ENCODE results near the gene CYB561D1. TPM values are rescaled to one million over a fixed set of nuclear protein-coding genes. Genes with fewer than 3 reads are reported as not detected.

The CYB561D1 gene, protein sequence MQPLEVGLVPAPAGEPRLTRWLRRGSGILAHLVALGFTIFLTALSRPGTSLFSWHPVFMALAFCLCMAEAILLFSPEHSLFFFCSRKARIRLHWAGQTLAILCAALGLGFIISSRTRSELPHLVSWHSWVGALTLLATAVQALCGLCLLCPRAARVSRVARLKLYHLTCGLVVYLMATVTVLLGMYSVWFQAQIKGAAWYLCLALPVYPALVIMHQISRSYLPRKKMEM
- 10.5 and 21.1 TPM in 2 replicates for total RNA-seq (2011; cell fraction: chromatin; rRNA removed; ENCODE audit: low replicate concordance)
- total RNA-seq (2011; cell fraction: nucleolus; rRNA removed): 13.8 and 15.2 TPM in 2 replicates
- total RNA-seq (2011; cell fraction: nucleoplasm; rRNA removed): 15.0 and 15.6 TPM in 2 replicates
- 1.8 and 2.6 TPM in 2 replicates for total RNA-seq (2014; rRNA removed)
- 2.6 and 3.2 TPM in 2 replicates for total RNA-seq (2014; rRNA removed; fragmentation: Illumina TruSeq; extraction: Trizol)
- 3.1 and 3.5 TPM in 2 replicates for total RNA-seq (2015; rRNA removed; fragmentation: Illumina TruSeq; extraction: Trizol)
- total RNA-seq (2021): 5.9 and 7.2 TPM in 2 replicates
- 6.8 and 8.7 TPM in 2 replicates for polyA plus RNA-seq (2011; rRNA removed)
- 9.0 and 11.4 TPM in 2 replicates for polyA plus RNA-seq (2011; cell fraction: cytosol; rRNA removed)
- polyA plus RNA-seq (2011; cell fraction: nucleus; rRNA removed): 13.7 and 16.3 TPM in 2 replicates
- polyA plus RNA-seq (2012): 5.5 and 9.8 TPM in 2 replicates
- 4.0 and 4.6 TPM in 2 replicates for polyA plus RNA-seq (2014; fragmentation: Illumina TruSeq; extraction: Trizol)
- polyA plus RNA-seq (2014; fragmentation: Nextera tagmentation; extraction: Ambion mirVana): under 1 TPM; 0.71 to 0.72 TPM
- 4.9 and 5.5 TPM in 2 replicates for polyA plus RNA-seq (2014; rRNA removed)
- 3.8 and 4.1 TPM in 2 replicates for polyA minus RNA-seq (2011; rRNA and poly(A)+ RNA removed)
- polyA minus RNA-seq (2011; cell fraction: cytosol; rRNA and poly(A)+ RNA removed): 2.4 and 2.7 TPM in 2 replicates
- 5.5 and 8.4 TPM in 2 replicates for polyA minus RNA-seq (2011; cell fraction: nucleus; rRNA and poly(A)+ RNA removed)
- percentile 70 among the genes with signal in this experiment for Bru-seq, nascent RNA
- BruChase-seq, experiment 1, labeled RNA remaining after a 2-hour chase: percentile 67 among the genes with signal in this experiment
- BruChase-seq, experiment 2, labeled RNA remaining after a 6-hour chase: percentile 65 among the genes with signal in this experiment
- long read RNA-seq, experiment 1, partial matches to known transcripts: 1 of 8 reads
- long read RNA-seq, experiment 1, other reads (novel, unspliced or antisense): 6 of 8 reads
- long read RNA-seq, experiment 2, partial matches to known transcripts: 0 of 4 reads
- long read RNA-seq, experiment 2, other reads (novel, unspliced or antisense): 3 of 4 reads
- long read RNA-seq, experiment 3: 0 reads

DNA sequence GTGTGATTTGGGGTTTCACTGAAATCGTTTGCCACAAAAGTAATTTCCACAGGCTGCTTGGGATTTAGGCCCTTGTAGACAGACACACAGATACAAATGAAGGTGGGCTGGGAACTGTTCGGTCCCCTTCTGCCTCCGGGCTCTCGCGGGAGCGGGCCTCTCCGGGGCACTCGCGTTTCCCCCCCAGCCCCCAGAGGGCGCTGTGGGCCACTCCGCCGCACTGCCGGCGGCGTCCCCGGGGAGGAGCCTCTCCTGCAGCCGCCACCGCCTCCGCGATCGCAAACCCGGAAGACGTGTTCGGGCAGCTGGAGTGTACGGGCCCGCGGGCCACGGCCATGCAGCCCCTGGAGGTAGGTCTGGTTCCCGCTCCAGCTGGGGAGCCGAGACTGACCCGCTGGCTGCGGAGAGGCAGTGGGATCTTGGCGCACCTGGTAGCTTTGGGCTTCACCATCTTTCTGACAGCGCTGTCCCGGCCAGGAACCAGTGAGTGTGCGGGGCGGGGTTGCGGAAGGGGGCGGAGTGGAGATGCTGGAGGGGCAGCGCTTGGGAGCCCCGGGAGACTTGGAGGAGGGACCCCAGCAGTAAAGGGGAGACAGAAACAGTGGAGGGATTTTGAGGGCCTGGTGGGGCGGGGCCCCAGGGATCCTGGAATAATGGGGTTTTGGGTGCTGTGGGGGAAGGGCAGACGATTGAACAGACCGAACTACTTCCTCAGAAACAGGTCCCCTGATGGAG is at the start of gene CYB561D1:
CYB561D1 (plus strand) TSS at position 290 of the 735 bp plus-strand sequence; CDS start at position 336, 46 bp downstream.
- H3K4me3 ChIP-seq: peak within 1 kb of the TSS; percentile 91
- H3K4me2 ChIP-seq (ENCODE audit: insufficient read depth, low read length): peak within 1 kb of the TSS; percentile 91
- peak; percentile 93 to 95 (median 94) for DNase-seq (ENCODE audit: extremely low read depth in 1 of 4, low spot score in 3 of 4)
- BruUV-seq (replicated peaks): no TSS peak
- H2AFZ ChIP-seq (ENCODE audit: low read depth, low read length): peak within 1 kb of the TSS; percentile 99
- peak within 1 kb of the TSS; percentile 51 for H3K27ac ChIP-seq (ENCODE audit: extremely low read depth, low read depth, low read length)
- intact Hi-C loops (cut with micrococcal nuclease) (loop anchor here (1.0 to 5.0 kb wide), 2 partner anchors 38 to 217 kb away; no protein-coding TSS in a partner anchor), in situ Hi-C loops (cut with MboI) (no loop called here)
- H4K20me1 ChIP-seq (replicated peaks; ENCODE audit: control insufficient read depth, insufficient read depth, low read length): no peaks in the 10 kb centered on the region; the same call in 1 of the 2 replicates
- no peaks in the 10 kb centered on the region for H3K9me1 ChIP-seq (ENCODE audit: control insufficient read depth, insufficient read depth, low read length)
- H3K36me3 ChIP-seq (ENCODE audit: control insufficient read depth, insufficient read depth, low read length): peaks cover 43% of the 10 kb centered on the region; the same call in 2 of the 3 replicates
- peak within 1 kb of the TSS; percentile 58 to 94 for H3K9ac ChIP-seq (ENCODE audit: insufficient read depth in 1 of 2, low read depth in 2 of 2, low read length in 2 of 2)
- CTCF ChIA-PET (ENCODE audit: low intra/inter-chr PET ratio): interaction anchor here (0.5 to 6.9 kb wide), 4 partner anchors 33 to 288 kb away, joined by 3 to 131 read pairs (median 4); no protein-coding TSS in a partner anchor
- H3K9me3 ChIP-seq (replicated peaks; ENCODE audit: control insufficient read depth, insufficient read depth, low read depth, low read length): no peaks in the 10 kb centered on the region
- H3K79me2 ChIP-seq (ENCODE audit: control insufficient read depth, insufficient read depth, low read length): peaks cover 5% of the 10 kb centered on the region; the same call in 1 of the 3 replicates
- POLR2A ChIA-PET: interaction anchor here (0.6 to 2.9 kb wide), 11 partner anchors 8 to 283 kb away, joined by 3 to 24 read pairs (median 4); partner anchors contain the start of gene AMIGO1
- peaks cover 13 to 30% of the 10 kb centered on the region in 2 experiments; a peak in 4 of 5 replicates for H3K4me1 ChIP-seq (replicated peaks in 1 of 2; ENCODE audit: control insufficient read depth in 2 of 2, insufficient read depth in 2 of 2, low read length in 2 of 2)
- ATAC-seq: peak; percentile 96
- FAIRE-seq: peak; percentile 85
- no peaks in the 10 kb centered on the region for H3K27me3 ChIP-seq (ENCODE audit: control insufficient read depth in 2 of 2, insufficient read depth in 2 of 2, low read length in 2 of 2)
- WGBS (ENCODE audit: insufficient coverage, low coverage, missing lambda C conversion rate): 1% methylated on average over 41 of the region's 44 CpGs
- TF ChIP-seq, protein P1, sequence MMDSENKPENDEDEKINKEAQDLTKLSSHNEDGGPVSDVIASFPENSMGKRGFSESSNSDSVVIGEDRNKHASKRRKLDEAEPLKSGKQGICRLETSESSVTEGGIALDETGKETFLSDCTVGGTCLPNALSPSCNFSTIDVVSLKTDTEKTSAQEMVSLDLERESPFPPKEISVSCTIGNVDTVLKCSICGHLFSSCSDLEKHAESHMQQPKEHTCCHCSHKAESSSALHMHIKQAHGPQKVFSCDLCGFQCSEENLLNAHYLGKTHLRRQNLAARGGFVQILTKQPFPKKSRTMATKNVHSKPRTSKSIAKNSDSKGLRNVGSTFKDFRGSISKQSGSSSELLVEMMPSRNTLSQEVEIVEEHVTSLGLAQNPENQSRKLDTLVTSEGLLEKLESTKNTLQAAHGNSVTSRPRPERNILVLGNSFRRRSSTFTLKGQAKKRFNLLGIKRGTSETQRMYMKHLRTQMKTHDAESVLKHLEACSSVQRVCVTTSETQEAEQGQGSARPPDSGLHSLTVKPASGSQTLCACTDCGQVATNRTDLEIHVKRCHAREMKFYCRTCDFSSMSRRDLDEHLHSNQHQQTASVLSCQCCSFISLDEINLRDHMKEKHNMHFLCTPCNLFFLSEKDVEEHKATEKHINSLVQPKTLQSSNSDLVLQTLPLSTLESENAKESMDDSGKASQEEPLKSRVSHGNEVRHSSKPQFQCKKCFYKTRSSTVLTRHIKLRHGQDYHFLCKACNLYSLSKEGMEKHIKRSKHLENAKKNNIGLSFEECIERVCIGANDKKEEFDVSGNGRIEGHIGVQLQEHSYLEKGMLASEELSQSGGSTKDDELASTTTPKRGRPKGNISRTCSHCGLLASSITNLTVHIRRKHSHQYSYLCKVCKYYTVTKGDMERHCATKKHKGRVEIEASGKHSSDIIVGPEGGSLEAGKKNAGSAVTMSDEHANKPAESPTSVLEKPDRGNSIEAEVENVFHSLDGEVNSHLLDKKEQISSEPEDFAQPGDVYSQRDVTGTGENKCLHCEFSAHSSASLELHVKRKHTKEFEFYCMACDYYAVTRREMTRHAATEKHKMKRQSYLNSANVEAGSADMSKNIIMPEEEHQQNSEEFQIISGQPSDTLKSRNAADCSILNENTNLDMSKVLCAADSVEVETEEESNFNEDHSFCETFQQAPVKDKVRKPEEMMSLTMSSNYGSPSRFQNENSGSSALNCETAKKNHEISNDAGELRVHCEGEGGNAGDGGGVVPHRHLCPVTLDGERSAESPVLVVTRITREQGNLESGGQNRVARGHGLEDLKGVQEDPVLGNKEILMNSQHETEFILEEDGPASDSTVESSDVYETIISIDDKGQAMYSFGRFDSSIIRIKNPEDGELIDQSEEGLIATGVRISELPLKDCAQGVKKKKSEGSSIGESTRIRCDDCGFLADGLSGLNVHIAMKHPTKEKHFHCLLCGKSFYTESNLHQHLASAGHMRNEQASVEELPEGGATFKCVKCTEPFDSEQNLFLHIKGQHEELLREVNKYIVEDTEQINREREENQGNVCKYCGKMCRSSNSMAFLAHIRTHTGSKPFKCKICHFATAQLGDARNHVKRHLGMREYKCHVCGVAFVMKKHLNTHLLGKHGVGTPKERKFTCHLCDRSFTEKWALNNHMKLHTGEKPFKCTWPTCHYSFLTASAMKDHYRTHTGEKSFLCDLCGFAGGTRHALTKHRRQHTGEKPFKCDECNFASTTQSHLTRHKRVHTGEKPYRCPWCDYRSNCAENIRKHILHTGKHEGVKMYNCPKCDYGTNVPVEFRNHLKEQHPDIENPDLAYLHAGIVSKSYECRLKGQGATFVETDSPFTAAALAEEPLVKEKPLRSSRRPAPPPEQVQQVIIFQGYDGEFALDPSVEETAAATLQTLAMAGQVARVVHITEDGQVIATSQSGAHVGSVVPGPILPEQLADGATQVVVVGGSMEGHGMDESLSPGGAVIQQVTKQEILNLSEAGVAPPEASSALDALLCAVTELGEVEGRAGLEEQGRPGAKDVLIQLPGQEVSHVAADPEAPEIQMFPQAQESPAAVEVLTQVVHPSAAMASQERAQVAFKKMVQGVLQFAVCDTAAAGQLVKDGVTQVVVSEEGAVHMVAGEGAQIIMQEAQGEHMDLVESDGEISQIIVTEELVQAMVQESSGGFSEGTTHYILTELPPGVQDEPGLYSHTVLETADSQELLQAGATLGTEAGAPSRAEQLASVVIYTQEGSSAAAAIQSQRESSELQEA (IDR thresholded peaks at IDR 0.05; ENCODE audit: low read depth): no peak
- TF ChIP-seq, protein P2, sequence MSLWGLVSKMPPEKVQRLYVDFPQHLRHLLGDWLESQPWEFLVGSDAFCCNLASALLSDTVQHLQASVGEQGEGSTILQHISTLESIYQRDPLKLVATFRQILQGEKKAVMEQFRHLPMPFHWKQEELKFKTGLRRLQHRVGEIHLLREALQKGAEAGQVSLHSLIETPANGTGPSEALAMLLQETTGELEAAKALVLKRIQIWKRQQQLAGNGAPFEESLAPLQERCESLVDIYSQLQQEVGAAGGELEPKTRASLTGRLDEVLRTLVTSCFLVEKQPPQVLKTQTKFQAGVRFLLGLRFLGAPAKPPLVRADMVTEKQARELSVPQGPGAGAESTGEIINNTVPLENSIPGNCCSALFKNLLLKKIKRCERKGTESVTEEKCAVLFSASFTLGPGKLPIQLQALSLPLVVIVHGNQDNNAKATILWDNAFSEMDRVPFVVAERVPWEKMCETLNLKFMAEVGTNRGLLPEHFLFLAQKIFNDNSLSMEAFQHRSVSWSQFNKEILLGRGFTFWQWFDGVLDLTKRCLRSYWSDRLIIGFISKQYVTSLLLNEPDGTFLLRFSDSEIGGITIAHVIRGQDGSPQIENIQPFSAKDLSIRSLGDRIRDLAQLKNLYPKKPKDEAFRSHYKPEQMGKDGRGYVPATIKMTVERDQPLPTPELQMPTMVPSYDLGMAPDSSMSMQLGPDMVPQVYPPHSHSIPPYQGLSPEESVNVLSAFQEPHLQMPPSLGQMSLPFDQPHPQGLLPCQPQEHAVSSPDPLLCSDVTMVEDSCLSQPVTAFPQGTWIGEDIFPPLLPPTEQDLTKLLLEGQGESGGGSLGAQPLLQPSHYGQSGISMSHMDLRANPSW (CRISPR knock-in tag; IDR thresholded peaks at IDR 0.05): peak; percentile 77; the same call in 1 of the 2 replicates
- TF ChIP-seq ZNF644 (tag; IDR thresholded peaks at IDR 0.05; ENCODE audit: low read depth): no peak

Data from K562 (cell line).